ENCODE data around the gene USP49. TPM values are rescaled to one million over a fixed set of nuclear protein-coding genes. Genes with fewer than 3 reads are reported as not detected.

Gene USP49
- total RNA-seq, 1 donor = 3.0 TPM

- DNase-seq (ENCODE audit: low read depth) = no peak
- H3K4me3 ChIP-seq (ENCODE audit: low read depth, low read length) = no peak overlapping the region
- TF ChIP-seq, protein P1, sequence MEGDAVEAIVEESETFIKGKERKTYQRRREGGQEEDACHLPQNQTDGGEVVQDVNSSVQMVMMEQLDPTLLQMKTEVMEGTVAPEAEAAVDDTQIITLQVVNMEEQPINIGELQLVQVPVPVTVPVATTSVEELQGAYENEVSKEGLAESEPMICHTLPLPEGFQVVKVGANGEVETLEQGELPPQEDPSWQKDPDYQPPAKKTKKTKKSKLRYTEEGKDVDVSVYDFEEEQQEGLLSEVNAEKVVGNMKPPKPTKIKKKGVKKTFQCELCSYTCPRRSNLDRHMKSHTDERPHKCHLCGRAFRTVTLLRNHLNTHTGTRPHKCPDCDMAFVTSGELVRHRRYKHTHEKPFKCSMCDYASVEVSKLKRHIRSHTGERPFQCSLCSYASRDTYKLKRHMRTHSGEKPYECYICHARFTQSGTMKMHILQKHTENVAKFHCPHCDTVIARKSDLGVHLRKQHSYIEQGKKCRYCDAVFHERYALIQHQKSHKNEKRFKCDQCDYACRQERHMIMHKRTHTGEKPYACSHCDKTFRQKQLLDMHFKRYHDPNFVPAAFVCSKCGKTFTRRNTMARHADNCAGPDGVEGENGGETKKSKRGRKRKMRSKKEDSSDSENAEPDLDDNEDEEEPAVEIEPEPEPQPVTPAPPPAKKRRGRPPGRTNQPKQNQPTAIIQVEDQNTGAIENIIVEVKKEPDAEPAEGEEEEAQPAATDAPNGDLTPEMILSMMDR (IDR thresholded peaks at IDR 0.05; ENCODE audit: insufficient read depth, low read depth, low read length) = no peak
These were observed 111.9 kb downstream of the USP49 start for GRCh38 chr6:41783106-41783780.

- DNase-seq (ENCODE audit: low read depth) = no peak
- H3K4me3 ChIP-seq (ENCODE audit: low read depth, low read length) = peak overlapping the region; percentile 78
These were observed 113.8 kb downstream of the USP49 start for GRCh38 chr6:41781366-41781730.

DNA sequence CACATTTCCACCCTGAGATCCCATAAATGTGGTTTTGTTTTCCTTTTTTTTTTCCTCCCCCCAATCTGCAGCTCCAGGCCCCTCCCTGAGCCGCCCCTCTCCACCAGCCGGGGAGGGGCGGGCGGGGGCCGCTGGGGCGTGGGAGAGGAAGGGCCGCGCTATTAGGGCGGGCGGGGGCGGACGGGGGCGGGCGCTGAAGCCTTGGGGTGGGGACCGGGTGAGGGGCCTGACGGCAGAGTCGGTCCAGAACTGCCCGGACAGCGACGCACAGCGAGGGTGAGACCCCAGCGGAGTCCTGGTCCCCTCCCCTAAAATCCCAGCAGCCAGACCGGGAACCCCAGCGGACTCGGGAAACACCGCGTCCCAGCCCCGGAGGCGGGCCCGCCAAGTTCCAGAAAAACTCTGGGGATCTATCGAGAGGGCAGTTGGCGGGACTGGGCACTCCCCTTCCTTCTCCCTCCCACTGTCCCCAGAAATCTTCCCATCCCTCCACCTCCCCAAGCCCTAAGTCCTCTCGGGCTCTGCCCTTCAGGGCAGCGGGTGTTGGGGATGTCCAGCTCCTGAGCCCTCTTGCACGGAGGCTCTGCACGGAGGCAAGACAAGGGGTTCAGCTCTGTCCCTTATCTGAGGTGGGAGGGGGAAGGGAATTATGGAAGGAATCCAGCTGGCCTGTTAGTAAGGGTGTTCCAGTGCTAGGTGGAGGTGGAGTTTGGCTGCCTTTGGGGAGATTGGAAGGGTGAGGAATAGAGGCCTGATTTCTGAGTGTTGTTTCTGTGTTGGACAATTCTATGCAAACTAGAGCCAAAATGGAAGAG is 114.4 kb downstream of the USP49 start, which contains the start of gene PRICKLE4:
Gene PRICKLE4, plus strand, starts transcription at position 232 of the 815 bp plus-strand sequence. CDS start 2,692 bp downstream, outside the sequence.
- H3K4me3 ChIP-seq (ENCODE audit: low read depth, low read length) = peak within 1 kb of the TSS; percentile 78
- TF ChIP-seq, protein P1 (IDR thresholded peaks at IDR 0.05; ENCODE audit: insufficient read depth, low read depth, low read length) = no peak
- peak; percentile 16 for DNase-seq (ENCODE audit: low read depth)

More at GRCh38 chr6:41781366-41781730, 113.8 kb downstream of the USP49 start:
- TF ChIP-seq, protein P1 (IDR thresholded peaks at IDR 0.05; ENCODE audit: insufficient read depth, low read depth, low read length) = no peak

GRCh38 chr6:41779788-41780550 is 115.2 kb downstream of the USP49 start, which contains the start of gene FRS3:
FRS3 (minus strand) TSS chr6:41779900; CDS start chr6:41776987, 2,913 bp downstream.
- TF ChIP-seq, protein P1 (IDR thresholded peaks at IDR 0.05; ENCODE audit: insufficient read depth, low read depth, low read length) = peak; percentile 92
- DNase-seq (ENCODE audit: low read depth) = peak; percentile 95
- H3K4me3 ChIP-seq (ENCODE audit: low read depth, low read length) = peak within 1 kb of the TSS; percentile 78

DNA sequence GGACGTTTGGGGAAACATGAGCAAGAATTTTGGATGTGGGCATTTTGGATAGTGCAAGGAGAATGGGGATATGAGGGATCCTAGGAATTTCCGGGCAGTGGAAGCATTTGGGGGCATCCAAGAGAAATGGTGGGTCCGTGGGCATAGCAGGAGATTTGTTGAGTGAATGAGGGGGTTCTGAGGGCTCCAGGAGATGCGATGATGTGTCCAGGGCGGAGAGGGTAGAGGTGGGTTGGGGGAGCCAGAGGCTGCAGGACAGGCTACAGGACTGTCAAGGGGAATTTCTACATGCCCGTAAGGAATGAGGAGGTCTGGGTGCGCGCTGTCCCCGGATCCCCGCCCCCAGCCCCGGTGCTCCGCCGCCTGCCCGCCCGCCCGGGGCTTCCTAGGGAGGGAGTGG is 115.8 kb downstream of the USP49 start:
- H3K4me3 ChIP-seq (ENCODE audit: low read depth, low read length) = peak overlapping the region; percentile 78
- TF ChIP-seq, protein P1 (IDR thresholded peaks at IDR 0.05; ENCODE audit: insufficient read depth, low read depth, low read length) = no peak
- no peak for DNase-seq (ENCODE audit: low read depth)

- TF ChIP-seq, protein P1 (IDR thresholded peaks at IDR 0.05; ENCODE audit: insufficient read depth, low read depth, low read length) = no peak
- DNase-seq (ENCODE audit: low read depth) = no peak
These were observed 116.3 kb downstream of the USP49 start for GRCh38 chr6:41778895-41779294.

More at GRCh38 chr6:41778895-41779294, 116.3 kb downstream of the USP49 start:
- H3K4me3 ChIP-seq (ENCODE audit: low read depth, low read length) = peak overlapping the region; percentile 78

Measured in fibroblast of villous mesenchyme (primary cell).